Parathyroid adenoma (tissue), 2 donors: ENCODE data around the gene CDA.

ENCODE experiments used
- H2AFZ ChIP-seq: fragments of 300-600 bp; sonication (generic); one replicate; pipeline ENCODE4 v1.7.0; 2017; ENCODE audit warnings: antibody characterized with exemption, mild to moderate bottlenecking
- H3K27ac ChIP-seq: fragments of 300-600 bp; sonication (generic); one replicate; pipeline ENCODE4 v1.7.0; 2017
- H3K27me3 ChIP-seq: fragments of 300-600 bp; sonication (generic); one replicate; pipeline ENCODE4 v1.7.0; 2017; ENCODE audit warnings: low read length; ENCODE audit not compliant: control insufficient read depth, insufficient read depth
- H3K36me3 ChIP-seq: fragments of 300-600 bp; sonication (generic); one replicate; pipeline ENCODE4 v1.7.0; 2017; ENCODE audit warnings: low read length; ENCODE audit not compliant: control insufficient read depth, insufficient read depth
- H3K4me1 ChIP-seq: fragments of 300-600 bp; sonication (generic); one replicate; pipeline ENCODE4 v1.7.0; 2017; ENCODE audit warnings: control low read depth
- H3K4me2 ChIP-seq: fragments of 300-600 bp; sonication (generic); one replicate; pipeline ENCODE4 v1.7.0; 2017; ENCODE audit warnings: low read length
- H3K4me3 ChIP-seq: fragments of 300-600 bp; sonication (generic); one replicate; pipeline ENCODE4 v1.7.0; 2017; ENCODE audit warnings: low read depth, low read length
- H3K79me2 ChIP-seq: fragments of 300-600 bp; sonication (generic); one replicate; pipeline ENCODE4 v1.7.0; 2017; ENCODE audit warnings: control low read depth
- H3K9ac ChIP-seq: fragments of 300-600 bp; sonication (generic); one replicate; pipeline ENCODE4 v1.7.0; 2017; ENCODE audit warnings: mild to moderate bottlenecking
- H3K9me3 ChIP-seq: fragments of 300-600 bp; sonication (generic); one replicate; pipeline ENCODE4 v1.7.0; 2017; ENCODE audit warnings: low read length; ENCODE audit not compliant: control insufficient read depth
- CTCF ChIP-seq: fragments of 300-600 bp; sonication (generic); IDR thresholded peaks from one replicate; pipeline ENCODE4 v1.7.0; 2017; ENCODE audit warnings: antibody characterized with exemption, mild to moderate bottlenecking
- donor health status: primary hyperparathyroidism.

Gene CDA

GRCh38 chr1:20558191-20558590 is 30.7 kb upstream of the CDA start:
- no peak overlapping the region for H2AFZ ChIP-seq
- no peaks in the 10 kb centered on the region for H3K36me3 ChIP-seq
- H3K27ac ChIP-seq: no peak overlapping the region
- no peak overlapping the region for H3K4me3 ChIP-seq
- H3K9me3 ChIP-seq: no peaks in the 10 kb centered on the region
- no peaks in the 10 kb centered on the region for H3K4me1 ChIP-seq
- no peaks in the 10 kb centered on the region for H3K79me2 ChIP-seq
- no peaks in the 10 kb centered on the region for H3K27me3 ChIP-seq
- no peak for TF ChIP-seq CTCF
- no peak overlapping the region for H3K9ac ChIP-seq
- H3K4me2 ChIP-seq: no peak overlapping the region

- Histone ChIP-seq H3K9ac (no peak overlapping the region), H3K4me3 (no peak overlapping the region), H3K79me2 (no peaks in the 10 kb centered on the region), H3K36me3 (no peaks in the 10 kb centered on the region), H3K27me3 (no peaks in the 10 kb centered on the region), H3K4me2 (no peak overlapping the region), H3K27ac (no peak overlapping the region), H3K4me1 (no peaks in the 10 kb centered on the region), H2AFZ (no peak overlapping the region), H3K9me3 (no peaks in the 10 kb centered on the region)
- no peak for TF ChIP-seq CTCF
Measured at GRCh38 chr1:20560966-20561365, 27.9 kb upstream of the CDA start.

- H2AFZ ChIP-seq: no peak overlapping the region
- no peak overlapping the region for H3K9ac ChIP-seq
- no peak overlapping the region for H3K4me2 ChIP-seq
- TF ChIP-seq CTCF: no peak
- H3K27me3 ChIP-seq: no peaks in the 10 kb centered on the region
- H3K27ac ChIP-seq: no peak overlapping the region
- H3K79me2 ChIP-seq: no peaks in the 10 kb centered on the region
- H3K36me3 ChIP-seq: no peaks in the 10 kb centered on the region
- H3K9me3 ChIP-seq: no peaks in the 10 kb centered on the region
- H3K4me3 ChIP-seq: no peak overlapping the region
- H3K4me1 ChIP-seq: no peaks in the 10 kb centered on the region
Measured at GRCh38 chr1:20565234-20565633, 23.7 kb upstream of the CDA start.

- no peak for TF ChIP-seq CTCF
- Histone ChIP-seq H3K79me2 (no peaks in the 10 kb centered on the region), H3K36me3 (no peaks in the 10 kb centered on the region), H3K4me1 (no peaks in the 10 kb centered on the region), H3K4me2 (no peak overlapping the region), H3K27me3 (no peaks in the 10 kb centered on the region), H3K9ac (no peak overlapping the region), H2AFZ (no peak overlapping the region), H3K4me3 (no peak overlapping the region), H3K9me3 (no peaks in the 10 kb centered on the region), H3K27ac (no peak overlapping the region)
Measured at GRCh38 chr1:20569523-20570098, 19.3 kb upstream of the CDA start.

- Histone ChIP-seq H3K9ac (no peak overlapping the region), H3K4me2 (no peak overlapping the region), H3K27ac (no peak overlapping the region), H3K9me3 (no peaks in the 10 kb centered on the region), H3K4me1 (no peaks in the 10 kb centered on the region), H3K4me3 (no peak overlapping the region), H3K79me2 (no peaks in the 10 kb centered on the region), H2AFZ (no peak overlapping the region), H3K27me3 (no peaks in the 10 kb centered on the region), H3K36me3 (no peaks in the 10 kb centered on the region)
- TF ChIP-seq CTCF: no peak
Measured at GRCh38 chr1:20571427-20571826, 17.5 kb upstream of the CDA start.
